K562 (cell line): ENCODE data around the gene SMYD1. TPM values are rescaled to one million over a fixed set of nuclear protein-coding genes. Genes with fewer than 3 reads are reported as not detected.

Experiments
- ATAC-seq: fragments of 200-7000 bp; cut with Tn5 transposase; 3 replicates; pipeline ENCODE4 v1.9.1; 2020; ENCODE audit warnings: moderate library complexity
- BruUV-seq: library from RNA; stranded (reverse); fragments of 400-500 nt; replicated peaks from 2 replicates; lab custom pipeline; 2021; lab: Mats Ljungman, UMichigan
- CTCF ChIA-PET: fragments of 300-600 bp; formaldehyde crosslinking; extraction: SDS; loops from one replicate; lab custom pipeline; 2021; ENCODE audit warnings: low intra/inter-chr PET ratio; lab: Yijun Ruan, JAX
- POLR2A ChIA-PET: fragments of 300-600, 350-650 bp; sonication (Branson Sonifier 250); formaldehyde crosslinking; extraction: SDS; loops from one replicate; lab custom pipeline; 2021; ENCODE audit warnings: antibody characterized with exemption, inconsistent platforms; lab: Yijun Ruan, JAX
- DNase-seq, 4 experiments: peaks; one replicate each; pipeline versions ENCODE4 v3.0.0 to v3.0.0-alpha.2; 2011 to 2018; ENCODE audit warnings: low spot score in 3 of 4, mixed read lengths in 3 of 4; ENCODE audit errors: extremely low read depth in 1 of 4
- FAIRE-seq: peaks from 2 replicates; lab custom pipeline; 2011; peaks lifted over from hg19 to GRCh38; lab: Jason Lieb, UNC
- H2AFZ ChIP-seq: 2 replicates; pipeline ENCODE4 v1.6.0; 2011; ENCODE audit warnings: low read depth, low read length, control low read depth, inconsistent platforms
- H3K27ac ChIP-seq: fragments of 200-600 bp; 3 replicates; pipeline ENCODE4 v1.8.0; 2011; ENCODE audit warnings: low read depth, mild to moderate bottlenecking, control low read depth, inconsistent platforms, low read length, moderate library complexity, mixed read lengths; ENCODE audit errors: extremely low read depth
- H3K27me3 ChIP-seq, 2 experiments: fragments of 300-600 bp in 1 of 2; 2 replicates in 1 of 2; 3 replicates in 1 of 2; pipeline versions ENCODE4 v1.6.0 to v1.8.0; 2011; ENCODE audit warnings: inconsistent platforms in 2 of 2, low read length in 2 of 2, mild to moderate bottlenecking in 1 of 2, mixed read lengths in 1 of 2, moderate library complexity in 1 of 2; ENCODE audit not compliant: control insufficient read depth in 2 of 2, insufficient read depth in 2 of 2
- H3K36me3 ChIP-seq: fragments of 300-600 bp; 3 replicates; pipeline ENCODE4 v1.8.0; 2011; ENCODE audit warnings: mild to moderate bottlenecking, low read length, inconsistent platforms; ENCODE audit not compliant: control insufficient read depth, insufficient read depth
- H3K4me1 ChIP-seq, 2 experiments: fragments of 200-600 bp in 1 of 2; replicated peaks in 1 of 2; 2 replicates in 1 of 2; 3 replicates in 1 of 2; pipeline versions ENCODE4 v1.5.1 to v1.8.0; 2011; ENCODE audit warnings: inconsistent platforms in 2 of 2, low read length in 2 of 2, mild to moderate bottlenecking in 1 of 2, mixed read lengths in 1 of 2, moderate library complexity in 1 of 2; ENCODE audit not compliant: control insufficient read depth in 2 of 2, insufficient read depth in 2 of 2
- H3K4me2 ChIP-seq: 2 replicates; pipeline ENCODE4 v1.6.1; 2011; ENCODE audit warnings: low read length, control low read depth, inconsistent platforms, mixed read lengths; ENCODE audit not compliant: insufficient read depth
- H3K4me3 ChIP-seq: fragments of 200-600 bp; sonication (generic), shearing (Covaris generic); 2 replicates; pipeline ENCODE4 v1.5.1; 2016; ENCODE audit warnings: control low read depth, inconsistent platforms
- H3K79me2 ChIP-seq: fragments of 200-600 bp; 3 replicates; pipeline ENCODE4 v1.8.0; 2011; ENCODE audit warnings: low read length, inconsistent platforms; ENCODE audit not compliant: control insufficient read depth, insufficient read depth
- H3K9ac ChIP-seq, 2 experiments: 2 replicates each; pipeline versions ENCODE4 v1.6.0 to v1.6.1; 2011; ENCODE audit warnings: low read depth in 2 of 2, low read length in 2 of 2, control low read depth in 1 of 2, inconsistent platforms in 1 of 2, mild to moderate bottlenecking in 1 of 2, mixed read lengths in 1 of 2; ENCODE audit not compliant: insufficient read depth in 1 of 2
- H3K9me1 ChIP-seq: one replicate; pipeline ENCODE4 v1.6.0; 2011; ENCODE audit warnings: inconsistent platforms, mild to moderate bottlenecking, low read length, moderate library complexity; ENCODE audit not compliant: control insufficient read depth, insufficient read depth
- H3K9me3 ChIP-seq: replicated peaks from 2 replicates; pipeline ENCODE4 v1.5.1; 2011; ENCODE audit warnings: low read depth, low read length, inconsistent platforms; ENCODE audit not compliant: control insufficient read depth, insufficient read depth
- H4K20me1 ChIP-seq: replicated peaks from 2 replicates; pipeline ENCODE4 v1.6.1; 2011; ENCODE audit warnings: low read length, inconsistent platforms, mixed read lengths; ENCODE audit not compliant: control insufficient read depth, insufficient read depth
- ADNP ChIP-seq: fragments of 200-800 bp; sonication (Bioruptor generic); IDR thresholded peaks from 2 replicates; pipeline ENCODE4 v1.6.1; 2016; ENCODE audit warnings: missing genetic modification characterization, missing compliant biosample characterization
- DNMT1 ChIP-seq: fragments of 450-650 bp; IDR thresholded peaks from 2 replicates; pipeline ENCODE4 v1.6.1; 2016; ENCODE audit warnings: antibody characterized with exemption, mild to moderate bottlenecking
- ERF ChIP-seq: fragments of 450-650 bp; formaldehyde crosslinking; IDR thresholded peaks from 2 replicates; pipeline ENCODE4 v1.4.0; 2020; ENCODE audit warnings: mild to moderate bottlenecking, mixed read lengths
- FIP1L1 ChIP-seq: fragments of 200-400 bp; formaldehyde crosslinking; IDR thresholded peaks from 2 replicates; pipeline ENCODE4 v1.6.1; 2018; ENCODE audit warnings: mild to moderate bottlenecking, low read depth, low read length; ENCODE audit not compliant: poor library complexity, severe bottlenecking
- KDM5B ChIP-seq: fragments of 200-600 bp; sonication (generic); IDR thresholded peaks from 2 replicates; pipeline ENCODE4 v1.6.1; 2012; ENCODE audit warnings: low read depth, mild to moderate bottlenecking, moderate library complexity, low read length, control low read depth, inconsistent platforms; ENCODE audit not compliant: insufficient replicate concordance
- MYC ChIP-seq, 2 experiments: fragments of 250-450 bp in 1 of 2; sonication (Bioruptor Pico) in 1 of 2; IDR thresholded peaks; 2 replicates each; pipeline versions ENCODE4 v1.5.1 to v1.6.1; 2012 to 2021; ENCODE audit warnings: low read depth in 2 of 2, borderline replicate concordance in 1 of 2, improper control_type of control experiment in 1 of 2, low read length in 1 of 2, mild to moderate bottlenecking in 1 of 2, moderate library complexity in 1 of 2
- NFE2L1 ChIP-seq: fragments of 450-650 bp; IDR thresholded peaks from 2 replicates; pipeline ENCODE4 v1.6.1; 2016; ENCODE audit warnings: missing genetic modification characterization, low read depth, mild to moderate bottlenecking, missing compliant biosample characterization, moderate library complexity, borderline replicate concordance
- PTTG1 ChIP-seq: fragments of 450-650 bp; IDR thresholded peaks from 2 replicates; pipeline ENCODE4 v1.6.1; 2016; ENCODE audit warnings: low read depth, mild to moderate bottlenecking, missing genetic modification characterization, missing compliant biosample characterization
- REST ChIP-seq, 2 experiments: fragments of 450-650 bp; formaldehyde crosslinking in 1 of 2; IDR thresholded peaks; 2 replicates each; pipeline versions ENCODE4 v1.4.0 to v1.6.1; 2014 to 2020; ENCODE audit warnings: mild to moderate bottlenecking in 2 of 2, borderline replicate concordance in 1 of 2, low read depth in 1 of 2
- TFE3 ChIP-seq: fragments of 450-650 bp; formaldehyde crosslinking; IDR thresholded peaks from 2 replicates; pipeline ENCODE4 v1.4.0; 2020; ENCODE audit warnings: mild to moderate bottlenecking, mixed read lengths
- TGIF2 ChIP-seq: sonication (generic); formaldehyde crosslinking; IDR thresholded peaks from 2 replicates; pipeline ENCODE4 v1.8.1; 2022; ENCODE audit warnings: mild to moderate bottlenecking, missing genetic modification reagents, moderate library complexity
- ZNF324 ChIP-seq: fragments of 250-450 bp; sonication (Bioruptor Pico); IDR thresholded peaks from 2 replicates; pipeline ENCODE4 v1.4.0; 2020; ENCODE audit warnings: mild to moderate bottlenecking
- ZNF583 ChIP-seq: fragments of 250-450 bp; sonication (Bioruptor Pico); IDR thresholded peaks from 2 replicates; pipeline ENCODE4 v1.4.0; 2020
- WGBS: fragments of 100-300 bp; shearing (Covaris generic); methylation state at CpG from one replicate; pipeline ENCODE4 v1.1.6; 2016; ENCODE audit warnings: low coverage, mixed read lengths; ENCODE audit not compliant: insufficient coverage; ENCODE audit errors: missing lambda C conversion rate; 5-methylcytosine and 5-hydroxymethylcytosine counted together
- in situ Hi-C: fragments of 300-500 bp; cut with MboI; formaldehyde crosslinking; loops from 4 replicates; pipeline ENCODE4 v1.15.0; 2018; ENCODE audit warnings: inconsistent platforms, mixed read lengths
- intact Hi-C: fragments of 100-400 bp; cut with micrococcal nuclease; formaldehyde crosslinking; loops from 2 replicates; pipeline ENCODE4 v1.14.2; 2022
- polyA plus RNA-seq, 8 experiments: library from polyadenylated mRNA; depleted of rRNA in 4 of 8; stranded (reverse) in 5 of 8; unstranded in 3 of 8; fragments of >200 nt; fragmentation: Nextera tagmentation in 2 of 8; fragmentation: Illumina TruSeq in 1 of 8; extraction: Ambion mirVana in 2 of 8; extraction: Trizol in 1 of 8; gene quantifications; 2 replicates each; pipeline versions ENCODE4 v1.2.1 to v1.2.3, GENCODE V29; 2011 to 2014; ENCODE audit warnings: inconsistent platforms in 1 of 8, missing spikeins in 1 of 8
- total RNA-seq, 7 experiments: library from RNA; depleted of rRNA in 6 of 7; stranded (reverse); fragments of >200 nt in 6 of 7; fragmentation: Illumina TruSeq in 2 of 7; extraction: Trizol in 2 of 7; gene quantifications; 2 replicates each; pipeline versions ENCODE4 v1.2.1 to v1.2.3, GENCODE V29; 2011 to 2021; ENCODE audit warnings: low replicate concordance in 1 of 7

Gene SMYD1
- total and polyA plus RNA-seq, 9 of the 15 experiments (the other 6 are each of a cell fraction or from before 2014, with no cell fraction given), result not detected

GRCh38 chr2:88137833-88138232, 70.2 kb downstream of the SMYD1 start:
- H3K9me3 ChIP-seq, result no peaks in the 10 kb centered on the region
- ATAC-seq (no peak), FAIRE-seq (no peak), DNase-seq (no peak)
- H3K4me2 ChIP-seq, result no peak overlapping the region
- CTCF ChIA-PET, result no interaction called here
- intact Hi-C loops (no loop called here), in situ Hi-C loops (no loop called here)
- H3K79me2 ChIP-seq, result no peaks in the 10 kb centered on the region
- H3K27me3 ChIP-seq, result peaks cover 9 to 21% of the 10 kb centered on the region in 2 experiments; a peak in 4 of 5 replicates
- no peak overlapping the region for H2AFZ ChIP-seq
- H3K36me3 ChIP-seq, result no peaks in the 10 kb centered on the region
- WGBS, result 2% methylated on average over 4 of the region's 4 CpGs
- no peaks in the 10 kb centered on the region for H3K9me1 ChIP-seq
- no peak overlapping the region for H3K9ac ChIP-seq
- H3K4me1 ChIP-seq, result no peaks in the 10 kb centered on the region
- H3K27ac ChIP-seq, result no peak overlapping the region
- no peak overlapping the region for H3K4me3 ChIP-seq
- POLR2A ChIA-PET, result interaction anchor here (0.5 kb wide), 1 partner anchor 122 kb away, joined by 5 read pairs; no protein-coding TSS in a partner anchor
- BruUV-seq, result no TSS peak
- H4K20me1 ChIP-seq, result no peaks in the 10 kb centered on the region
- no peak for TF ChIP-seq PTTG1 (tag)
- TF ChIP-seq FIP1L1, result no peak
- no peak for TF ChIP-seq ERF (CRISPR knock-in tag)
- no peak for TF ChIP-seq MYC (IDR thresholded peaks at IDR 0.05; ENCODE audit: low read depth, low read length)
- TF ChIP-seq MYC (CRISPR knock-in tag; IDR thresholded peaks at IDR 0.05; ENCODE audit: borderline replicate concordance, low read depth), result no peak
- no peak for TF ChIP-seq REST (IDR thresholded peaks at IDR 0.05; ENCODE audit: borderline replicate concordance)
- no peak for TF ChIP-seq REST (CRISPR knock-in tag; IDR thresholded peaks at IDR 0.05; ENCODE audit: low read depth)
- TF ChIP-seq TGIF2 (CRISPR knock-in tag), result no peak
- no peak for TF ChIP-seq DNMT1
- TF ChIP-seq ADNP (tag), result no peak
- no peak for TF ChIP-seq ZNF324
- no peak for TF ChIP-seq NFE2L1 (tag)
- no peak for TF ChIP-seq TFE3
- no peak for TF ChIP-seq ZNF583
- no peak for TF ChIP-seq KDM5B
